ENCODE results near the gene INPP5J. TPM values are rescaled to one million over a fixed set of nuclear protein-coding genes. Genes with fewer than 3 reads are reported as not detected.

Gene INPP5J
- total and polyA plus RNA-seq, 2 of the 13 experiments (the other 11 are each of a cell fraction or from before 2014, with no cell fraction given), result 0.24 to 1.1 TPM

- TF ChIP-seq ARID4A (CRISPR knock-in tag; IDR thresholded peaks at IDR 0.05; ENCODE audit: borderline replicate concordance), result peak; percentile 17; the same call in 1 of the 2 replicates
- TF ChIP-seq SKIL (CRISPR knock-in tag; IDR thresholded peaks at IDR 0.05; ENCODE audit: borderline replicate concordance), result no peak
- TF ChIP-seq ZSCAN21 (CRISPR knock-in tag; IDR thresholded peaks at IDR 0.05; ENCODE audit: borderline replicate concordance), result no peak
- no peak for TF ChIP-seq TMF1 (CRISPR knock-in tag; IDR thresholded peaks at IDR 0.05; ENCODE audit: low read depth)
- TF ChIP-seq SETDB1 (CRISPR knock-in tag; IDR thresholded peaks at IDR 0.05; ENCODE audit: borderline replicate concordance), result no peak
- TF ChIP-seq ZNF354B (CRISPR knock-in tag; IDR thresholded peaks at IDR 0.05), result no peak
- TF ChIP-seq ETV5 (CRISPR knock-in tag; IDR thresholded peaks at IDR 0.05; ENCODE audit: borderline replicate concordance), result 0 out of 2 replicates have a peak, but pooled peaks have one; percentile 8
- no peak; the same call in 1 of the 2 replicates for TF ChIP-seq AKAP8 (CRISPR knock-in tag; IDR thresholded peaks at IDR 0.05)
- TF ChIP-seq ZNF350 (CRISPR knock-in tag; IDR thresholded peaks at IDR 0.05; ENCODE audit: borderline replicate concordance, low read depth), result peak; percentile 21; the same call in 1 of the 2 replicates
- TF ChIP-seq PHF5A (CRISPR knock-in tag; IDR thresholded peaks at IDR 0.05; ENCODE audit: low read depth, unreplicated experiment), result no peak
- TF ChIP-seq SAP130 (CRISPR knock-in tag; IDR thresholded peaks at IDR 0.05; ENCODE audit: low read depth), result peak; percentile 54; the same call in 1 of the 2 replicates
- 0 out of 4 replicates have a peak, but pooled peaks of 1 of the 2 experiments have one; percentile 44 for TF ChIP-seq KLF16 (CRISPR knock-in tag; IDR thresholded peaks at IDR 0.05)
- TF ChIP-seq PATZ1 (CRISPR knock-in tag; IDR thresholded peaks at IDR 0.05), result 0 out of 2 replicates have a peak, but pooled peaks have one; percentile 51
- TF ChIP-seq ZSCAN9 (CRISPR knock-in tag; IDR thresholded peaks at IDR 0.05; ENCODE audit: borderline replicate concordance), result no peak
- 0 out of 2 replicates have a peak, but pooled peaks have one; percentile 34 for TF ChIP-seq GATAD2A (CRISPR knock-in tag; IDR thresholded peaks at IDR 0.05)
- peak; percentile 65 for TF ChIP-seq STAG1 (CRISPR knock-in tag; IDR thresholded peaks at IDR 0.05)
- no peak for TF ChIP-seq TEAD3 (CRISPR knock-in tag; optimal IDR thresholded peaks at IDR 0.05; ENCODE audit: borderline replicate concordance)
These were observed 40.0 kb upstream of the INPP5J start (continued) for GRCh38 chr22:31082606-31083376.
